HG03354 (cell line): ENCODE measurements around the gene CNOT8.
A peak's percentile ranks its signal among the peaks of the same experiment; 100 is the strongest.
"Not testable (repeated sequence)": the region's sequence is repeated elsewhere in the genome, so short reads cannot be mapped to it uniquely, and the experiment has no call there.

Experiments used
- ATAC-seq: cut with Tn5 transposase; IDR thresholded peaks from one replicate; pipeline ENCODE4 v1.9.1; 2021; ENCODE audit warnings: mild to moderate bottlenecking; ENCODE audit not compliant: unreplicated experiment, poor library complexity, severe bottlenecking

CNOT8 gene

DNA sequence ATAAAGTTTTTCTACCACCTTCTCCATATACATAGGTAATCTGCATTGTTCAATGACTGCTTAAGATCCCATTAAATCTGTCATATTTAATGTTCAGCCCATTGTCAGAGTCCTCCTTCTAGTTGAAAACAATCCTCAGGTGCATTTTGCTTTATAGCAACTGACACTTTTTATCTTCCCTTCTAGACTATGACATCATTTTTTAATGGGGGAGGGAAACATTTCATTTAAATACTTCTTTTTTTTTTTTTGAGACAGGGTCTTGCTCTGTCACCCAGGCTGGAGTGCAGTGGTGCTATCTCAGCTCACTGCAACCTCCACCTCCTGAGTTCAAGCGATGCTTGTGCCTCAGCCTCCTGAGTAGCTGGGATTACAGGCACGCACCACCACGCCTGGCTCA, 25.6 kb upstream of the CNOT8 start:
- ATAC-seq = not testable (repeated sequence)

DNA sequence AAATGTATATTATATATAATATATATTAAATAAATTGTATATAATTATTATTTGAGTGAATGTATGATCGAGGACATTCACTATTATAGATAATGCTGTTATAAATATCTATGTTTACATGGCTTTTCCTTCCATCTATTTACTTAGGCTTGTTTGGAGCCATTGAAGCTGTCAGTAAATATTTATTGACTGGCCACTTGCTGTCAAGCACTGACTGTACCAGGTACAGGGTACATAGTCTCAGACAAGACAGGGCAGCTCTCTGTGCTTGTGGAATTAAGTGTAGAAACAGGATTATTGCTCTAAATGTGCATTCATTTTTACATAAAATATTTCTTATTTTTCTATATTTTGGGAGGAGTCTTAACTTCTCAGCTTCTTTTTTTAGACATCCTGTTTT, 24.4 kb upstream of the CNOT8 start:
- ATAC-seq = no peak

DNA sequence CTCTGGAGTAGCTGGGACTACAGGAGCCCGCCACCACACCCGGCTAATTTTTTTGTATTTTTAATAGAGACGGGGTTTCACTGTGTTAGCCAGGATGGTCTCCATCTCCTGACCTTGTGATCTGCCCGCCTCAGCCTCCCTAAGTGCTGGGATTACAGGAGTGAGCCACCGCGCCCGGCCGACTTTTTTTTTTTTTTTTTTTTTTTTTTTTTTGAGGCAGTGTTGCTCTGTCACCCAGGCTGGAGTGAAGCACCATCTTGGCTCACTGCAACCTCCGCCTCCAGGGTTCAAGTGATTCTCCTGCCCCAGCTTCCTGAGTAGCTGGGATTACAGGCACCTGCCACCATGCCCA, 22.8 kb upstream of the CNOT8 start:
- ATAC-seq = not testable (repeated sequence)

DNA sequence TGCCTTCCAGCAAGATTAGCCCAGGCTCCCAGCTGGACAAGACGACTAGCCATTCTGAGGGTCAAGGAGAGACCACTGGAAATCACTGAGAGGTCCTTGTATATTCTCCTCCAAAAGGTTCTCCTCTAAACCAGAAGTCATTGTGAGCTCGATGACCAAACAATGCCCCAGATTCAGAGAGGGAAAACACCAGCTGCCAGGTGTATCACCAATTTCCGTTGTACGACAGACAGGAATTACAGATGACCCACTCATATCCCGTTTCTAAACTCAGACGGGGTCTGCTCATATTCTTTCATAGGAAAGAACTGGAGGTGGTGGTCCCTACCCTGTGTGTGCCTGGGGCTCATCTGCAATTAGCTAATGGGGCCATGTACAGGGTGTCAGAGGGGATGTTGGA, 22.2 kb upstream of the CNOT8 start:
- ATAC-seq = no peak

DNA sequence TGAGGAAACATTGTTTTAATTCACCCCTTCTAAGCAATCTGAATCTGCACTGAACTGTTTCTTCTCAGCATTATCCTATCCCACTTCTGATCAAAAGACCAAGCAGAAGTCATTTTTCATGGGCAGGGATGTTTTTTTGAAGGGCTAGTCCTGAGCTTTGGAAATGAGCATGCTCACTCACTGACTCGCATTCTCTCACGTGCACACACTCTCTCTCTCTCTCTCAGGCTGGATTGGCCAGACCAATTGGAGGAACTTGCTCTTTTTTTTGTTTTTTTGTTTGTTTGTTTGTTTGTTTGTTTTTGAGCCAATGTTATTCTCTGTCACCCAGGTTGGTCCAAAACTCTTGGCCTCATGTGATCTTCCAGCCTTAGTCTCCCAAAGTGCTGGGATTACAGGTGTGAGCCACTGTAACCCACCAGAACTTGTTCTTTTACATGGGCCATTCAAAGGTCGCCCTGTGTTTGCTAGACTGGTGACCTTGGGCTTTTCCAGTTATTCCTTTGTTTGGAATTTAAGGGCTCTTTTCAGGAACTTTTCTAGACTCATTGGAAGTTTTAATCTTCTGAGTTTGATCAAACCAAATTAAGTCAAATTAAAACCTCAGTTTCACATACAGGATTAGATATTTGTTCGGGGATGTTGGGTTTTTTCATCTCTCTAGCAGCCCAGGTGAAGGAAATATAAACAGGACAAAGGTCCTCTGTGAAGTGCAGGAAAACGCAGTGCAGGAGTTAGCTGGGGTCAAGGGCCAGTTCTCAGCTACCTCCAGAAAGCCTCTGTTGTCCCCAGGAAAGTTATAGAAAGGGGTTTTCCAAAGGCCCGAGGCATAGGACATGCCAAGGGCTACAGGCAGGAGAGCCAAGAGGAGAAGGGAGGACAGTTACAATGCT, 21.2 kb upstream of the CNOT8 start:
- ATAC-seq = no peak

DNA sequence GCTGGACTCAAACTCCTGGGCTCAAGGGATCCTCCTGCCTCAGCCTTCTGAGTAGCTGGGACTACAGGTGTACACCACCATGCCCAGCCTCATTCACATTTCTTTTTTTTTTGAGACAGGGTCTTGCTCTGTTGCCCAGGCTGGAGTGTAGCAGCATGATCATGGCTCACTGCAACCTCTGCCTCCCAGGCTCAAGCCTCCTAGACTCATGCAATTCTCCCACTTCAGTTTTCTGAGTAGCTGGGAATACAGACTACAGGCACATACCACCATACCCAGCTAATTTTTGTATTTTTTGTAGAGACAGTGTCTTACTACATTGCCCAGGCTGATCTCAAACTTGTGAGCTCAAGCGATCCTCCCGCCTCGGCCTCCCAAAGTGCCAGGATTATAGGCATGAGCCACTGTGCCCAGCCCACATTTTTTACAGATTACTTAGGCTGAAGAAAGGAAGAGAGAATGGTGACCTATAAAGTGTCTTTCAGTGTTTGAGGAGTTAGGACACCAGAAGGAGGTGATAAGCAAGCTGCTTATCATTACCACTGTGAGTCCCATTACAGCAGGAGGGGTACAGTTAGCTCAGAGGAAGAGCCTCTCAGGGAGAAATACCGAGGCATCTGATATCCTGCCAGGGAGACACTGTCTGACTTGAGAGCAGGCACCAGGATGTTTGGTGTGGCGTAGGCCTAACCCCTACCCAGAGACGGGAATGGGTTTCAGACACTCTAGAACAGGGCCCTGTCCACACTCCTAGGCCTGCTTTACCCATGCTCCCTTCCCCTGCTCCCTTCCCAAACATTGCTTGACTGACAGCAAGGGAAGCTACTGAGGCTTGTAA, 17.8 kb upstream of the CNOT8 start:
- ATAC-seq = no peak

DNA sequence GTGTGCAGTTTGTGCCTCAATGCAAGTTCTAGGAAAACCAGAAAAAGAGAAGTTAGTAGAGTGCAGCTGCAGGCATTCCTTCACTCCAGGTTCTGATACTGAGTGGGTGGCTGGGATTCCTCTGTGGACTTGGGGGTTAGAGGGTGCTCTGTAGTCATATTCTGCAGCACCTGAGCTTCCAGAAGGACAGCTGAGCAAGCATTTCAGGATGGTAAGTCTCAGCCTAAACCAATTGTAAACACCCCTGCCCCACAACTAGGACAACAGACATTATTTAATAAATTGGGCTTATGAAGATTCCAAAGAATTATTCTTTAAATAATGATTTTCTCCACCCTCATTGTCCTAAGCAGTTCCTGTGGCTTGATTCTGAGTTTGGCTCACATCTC, 17.2 kb upstream of the CNOT8 start:
- no peak for ATAC-seq

DNA sequence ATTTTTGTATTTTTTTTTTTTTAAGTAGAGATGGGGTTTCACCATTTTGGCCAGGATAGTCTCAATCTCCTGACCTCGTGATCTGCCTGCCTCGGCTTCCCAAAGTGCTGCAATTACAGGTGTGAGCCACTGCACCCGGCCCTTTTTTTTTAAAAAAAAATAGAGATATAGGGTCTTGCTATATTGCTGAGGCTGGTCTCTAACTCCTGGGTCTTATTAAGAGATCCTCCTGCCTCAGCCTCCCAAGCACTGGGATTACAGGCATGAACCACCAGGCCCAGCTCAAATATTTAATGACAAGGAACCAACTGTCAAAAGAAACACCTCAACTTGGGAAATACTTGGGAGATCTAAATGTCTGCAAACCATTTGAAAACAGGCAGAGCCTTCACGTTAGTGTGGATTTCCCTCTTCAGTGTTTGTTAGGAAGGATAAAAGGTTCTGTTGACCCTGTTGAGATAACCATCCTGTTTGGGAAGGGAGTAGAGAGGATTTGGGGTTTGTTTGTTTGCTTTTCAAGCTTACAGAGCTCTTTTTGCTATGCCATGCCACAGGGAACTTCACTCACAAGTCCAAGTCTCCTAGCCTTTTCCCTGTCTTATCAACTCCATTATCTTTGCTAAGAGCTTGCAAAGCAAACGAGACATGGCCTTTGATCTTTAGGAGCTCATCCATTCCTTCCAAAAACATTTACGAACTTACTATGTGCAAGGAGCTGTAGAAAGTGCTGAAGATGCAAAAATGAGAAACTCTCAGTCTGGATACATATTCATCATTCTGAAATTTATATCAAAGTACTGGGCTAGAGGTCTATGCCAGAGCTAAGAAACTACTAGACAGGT, 15.5 kb upstream of the CNOT8 start:
- ATAC-seq = no peak

DNA sequence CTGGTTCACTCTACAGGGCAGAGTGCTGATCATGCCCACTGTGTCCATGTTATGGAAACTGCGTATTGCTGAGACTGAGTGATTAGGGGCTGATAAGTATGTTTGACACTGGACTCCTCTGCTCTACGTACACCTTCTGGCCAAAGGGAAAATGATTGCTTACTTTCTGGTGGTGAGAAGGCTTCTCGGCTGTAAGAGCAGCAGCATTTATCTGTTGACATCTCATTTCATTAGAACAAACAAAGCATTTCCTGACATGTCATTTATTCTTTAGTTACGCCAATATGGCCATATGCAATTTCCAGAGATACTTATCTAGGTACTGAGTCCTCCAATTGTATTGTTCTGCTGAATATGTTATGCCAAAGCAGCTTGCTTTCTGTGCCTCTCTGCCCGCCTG, 13.6 kb upstream of the CNOT8 start:
- ATAC-seq = no peak

DNA sequence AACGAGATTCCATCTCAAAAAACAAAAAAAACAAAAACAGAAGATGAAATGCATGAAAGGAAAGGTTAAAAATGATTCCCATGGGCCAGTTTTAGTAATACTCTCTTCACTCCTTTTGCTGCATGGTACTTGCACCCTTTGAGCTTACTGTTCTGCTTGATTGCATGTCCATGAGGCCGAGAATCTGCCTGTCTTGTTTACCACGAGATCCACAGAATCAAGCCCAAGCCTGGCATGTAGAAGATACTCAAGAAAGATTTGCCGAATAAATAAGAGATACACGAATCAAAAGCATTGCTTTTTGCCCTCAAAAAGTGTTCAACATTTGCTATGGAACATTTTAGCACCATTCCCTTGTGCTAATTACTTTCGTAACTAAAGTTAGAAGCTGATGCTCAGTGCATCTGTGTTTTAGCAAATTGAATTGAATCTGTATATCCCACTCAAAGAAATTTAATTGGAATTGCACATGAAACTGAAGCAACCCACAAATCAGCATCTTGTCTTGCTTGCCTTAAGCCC, 9.1 kb upstream of the CNOT8 start:
- ATAC-seq = no peak

DNA sequence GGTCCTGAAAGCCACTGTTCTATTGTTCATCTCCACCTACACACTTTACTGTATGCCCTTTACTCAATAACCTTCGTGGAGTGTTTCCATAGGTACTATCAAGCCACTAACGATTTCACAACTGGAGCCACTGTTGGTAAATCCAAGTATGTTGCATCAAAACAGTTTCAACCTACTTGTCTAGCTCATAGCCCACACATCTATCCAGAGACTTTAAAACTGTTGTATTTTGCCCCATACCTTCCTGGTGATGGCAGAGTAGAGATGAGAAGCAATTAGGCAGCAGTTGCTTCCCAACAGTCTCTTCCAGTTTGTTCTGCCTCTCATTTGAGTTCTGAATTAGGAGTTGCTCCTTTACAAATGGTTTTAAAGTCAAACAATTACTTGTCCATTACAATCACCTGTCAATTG, 8.6 kb upstream of the CNOT8 start:
- no peak for ATAC-seq

DNA sequence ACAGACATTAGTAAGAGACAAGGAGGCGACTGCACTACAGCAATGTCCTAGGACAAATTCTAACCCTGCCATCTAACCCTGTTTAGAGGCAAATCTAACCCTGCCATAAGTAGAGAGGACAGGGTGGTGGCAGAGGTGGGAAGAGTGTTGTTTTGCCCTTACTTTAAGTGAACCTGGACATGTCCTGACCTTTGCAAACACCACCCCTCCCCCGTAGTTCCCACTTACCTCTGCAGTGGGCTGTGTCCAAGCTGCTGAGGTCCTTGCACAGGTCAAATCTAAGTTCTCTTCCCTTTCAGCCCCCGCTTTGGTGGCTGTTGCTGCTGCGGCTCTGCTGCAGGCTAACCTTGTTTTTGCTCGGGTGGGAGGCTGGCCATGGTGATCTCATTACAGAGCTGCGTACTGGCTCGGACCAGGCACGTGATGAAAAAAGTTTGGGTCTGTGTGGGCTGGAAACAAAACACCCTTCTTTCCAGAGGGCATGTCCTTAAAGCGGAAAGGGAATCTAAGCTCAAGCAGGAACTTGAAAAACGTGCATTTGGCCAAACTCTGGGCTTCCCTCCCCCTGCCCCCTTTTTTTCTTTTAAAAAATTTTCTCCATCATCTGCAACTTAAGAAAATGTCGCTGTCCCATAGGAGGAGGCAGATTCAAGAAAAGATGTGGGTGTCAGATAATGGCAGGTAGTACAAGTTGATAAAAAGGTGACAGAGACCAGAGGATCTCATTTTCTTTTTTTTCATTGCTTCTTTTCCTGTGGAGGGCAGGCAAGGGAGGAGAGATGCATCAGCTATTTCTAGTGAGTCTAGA, 8.0 kb upstream of the CNOT8 start, which contains the start of gene FAXDC2:
Gene FAXDC2, minus strand, starts transcription at position 349 of the 808 bp plus-strand sequence. CDS start 12,425 bp downstream, outside the sequence.
- no peak for ATAC-seq

DNA sequence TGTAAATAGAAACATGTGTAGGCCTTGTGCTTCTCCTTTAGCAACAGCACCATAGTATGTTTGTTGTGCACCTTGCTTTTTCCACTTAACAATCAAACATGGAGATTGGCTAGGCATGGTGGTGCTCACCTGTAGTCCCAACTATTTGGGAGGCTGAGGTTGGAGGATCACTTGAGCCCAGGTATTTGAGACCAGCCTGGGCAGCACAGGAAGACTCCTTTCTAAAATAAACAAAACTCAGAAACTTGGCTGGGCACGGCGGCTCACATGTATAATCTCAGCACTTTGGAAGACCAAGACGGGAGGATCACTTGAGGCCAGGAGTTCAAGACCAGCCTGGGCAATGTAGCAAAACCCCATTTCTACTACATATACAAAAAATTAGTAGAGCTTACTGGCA, 7.1 kb upstream of the CNOT8 start:
- ATAC-seq = no peak

DNA sequence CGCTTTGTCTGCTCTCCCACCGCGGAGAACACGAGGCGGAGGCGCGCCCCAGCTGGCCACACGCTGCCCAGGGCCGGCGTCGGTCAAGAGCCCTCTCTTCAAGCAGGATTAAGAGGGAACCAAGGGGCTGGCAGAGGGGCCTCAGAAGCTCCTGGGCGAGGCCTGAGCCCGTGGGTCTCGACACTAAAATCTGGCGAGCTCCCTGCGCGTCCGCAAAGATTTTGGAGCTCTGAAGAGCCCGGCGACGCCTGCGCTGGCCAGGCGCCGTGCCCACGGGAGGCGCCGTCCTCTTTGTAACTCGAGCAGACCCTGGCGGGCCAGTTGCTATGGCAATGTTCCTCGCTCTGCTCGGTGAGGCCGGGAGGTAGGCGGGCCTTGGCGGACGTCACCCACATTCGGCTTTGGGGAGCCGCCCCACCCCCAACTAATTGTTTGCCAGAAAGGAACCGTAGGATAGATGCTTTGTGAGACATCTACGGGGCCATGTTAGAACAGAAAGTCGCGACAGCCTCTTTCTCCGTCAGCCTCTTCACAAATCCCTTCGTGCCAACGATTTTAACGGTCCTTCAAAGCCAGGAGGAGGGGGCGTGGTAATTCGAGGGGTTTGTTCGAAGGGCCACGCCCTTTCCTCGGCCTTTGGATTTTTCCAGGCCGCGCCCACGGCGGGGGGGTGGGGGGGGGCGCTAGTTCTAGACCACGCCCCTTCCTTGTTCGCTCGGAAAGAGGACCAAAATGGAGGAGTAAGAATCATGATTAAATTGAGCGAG, 714 bp upstream of the CNOT8 start:
- ATAC-seq = peak; percentile 71

DNA sequence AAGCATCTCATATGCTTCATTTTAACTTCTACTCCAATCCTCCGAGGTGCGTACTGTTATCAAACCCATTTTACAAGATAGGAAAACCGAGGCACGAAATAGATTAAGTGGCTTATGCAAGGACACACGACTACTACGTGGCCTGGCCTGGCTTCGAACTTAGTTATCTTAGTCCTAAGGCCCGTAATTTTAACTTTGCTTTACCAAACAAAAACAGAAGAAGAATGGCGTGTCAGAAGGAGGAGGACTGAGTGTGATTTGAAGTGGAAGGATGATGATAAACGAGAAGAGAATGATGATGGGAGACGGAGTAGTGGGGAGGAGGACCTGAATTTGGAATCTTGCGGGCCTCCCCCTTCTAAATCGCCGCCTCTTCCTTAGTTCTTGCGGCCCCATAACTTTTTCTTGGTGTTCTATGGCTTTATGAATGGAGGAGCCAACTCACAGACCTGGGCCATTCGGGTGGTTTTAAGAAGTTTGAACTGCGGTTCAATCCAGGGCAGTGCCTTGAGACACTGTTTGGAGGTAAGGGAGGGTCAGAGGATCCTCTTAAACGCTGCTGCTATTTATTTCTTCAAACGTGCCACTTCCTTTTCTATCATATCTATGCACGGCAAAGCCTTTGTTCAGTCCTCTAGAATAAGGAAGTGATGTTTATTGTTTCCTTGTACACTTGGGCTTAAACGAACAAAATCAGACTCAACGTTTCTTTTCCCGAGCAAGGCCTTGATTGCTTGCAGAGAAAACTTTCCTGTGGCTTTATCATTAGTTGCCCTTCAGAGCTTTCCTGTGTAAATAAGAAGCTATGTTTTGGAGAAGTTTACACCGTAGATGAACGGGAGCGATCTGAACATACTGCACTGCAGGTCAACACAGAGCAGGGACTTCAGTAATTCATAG, 795 bp downstream of the CNOT8 start:
- no peak for ATAC-seq

DNA sequence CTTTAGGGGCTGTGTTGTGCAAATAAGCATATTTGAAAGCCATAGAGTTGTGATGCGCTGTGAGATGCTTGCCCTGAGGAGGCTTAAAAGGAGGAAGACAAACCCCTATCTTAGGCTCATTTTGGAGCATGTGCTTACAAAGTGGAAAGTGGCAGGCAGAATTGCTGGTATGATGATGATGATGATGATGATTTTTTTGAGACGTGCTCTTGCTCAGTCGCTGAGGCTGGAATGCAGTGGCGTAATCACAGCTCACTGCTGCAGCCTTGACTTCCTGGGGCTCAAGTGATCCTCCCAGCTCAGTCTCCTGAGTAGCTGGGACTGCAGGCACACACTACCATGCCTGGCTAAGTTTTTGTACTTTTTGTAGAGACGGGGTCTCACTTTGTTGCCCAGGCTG, 1.7 kb downstream of the CNOT8 start:
- no peak for ATAC-seq

DNA sequence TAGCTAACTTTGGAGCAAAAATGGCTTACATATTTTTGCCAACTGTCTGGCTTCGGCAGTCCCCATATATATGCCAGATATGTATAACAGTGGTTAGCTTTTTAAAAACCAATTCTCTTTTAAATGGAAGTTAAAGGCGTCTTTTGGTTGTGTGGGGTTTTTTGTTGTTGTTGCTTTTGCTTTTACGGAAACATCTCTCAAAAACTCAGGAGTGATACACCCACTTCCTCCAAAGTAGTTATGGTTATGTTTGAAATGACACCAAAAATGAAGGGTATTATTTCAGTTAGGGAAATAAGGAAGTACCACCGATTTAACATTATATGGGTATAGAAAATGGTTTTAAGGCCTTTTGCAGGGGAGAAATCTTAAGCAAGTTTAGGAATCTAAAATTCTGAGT, 2.3 kb downstream of the CNOT8 start:
- no peak for ATAC-seq
